ENCODE measurements around the gene PGA5.

DNA sequence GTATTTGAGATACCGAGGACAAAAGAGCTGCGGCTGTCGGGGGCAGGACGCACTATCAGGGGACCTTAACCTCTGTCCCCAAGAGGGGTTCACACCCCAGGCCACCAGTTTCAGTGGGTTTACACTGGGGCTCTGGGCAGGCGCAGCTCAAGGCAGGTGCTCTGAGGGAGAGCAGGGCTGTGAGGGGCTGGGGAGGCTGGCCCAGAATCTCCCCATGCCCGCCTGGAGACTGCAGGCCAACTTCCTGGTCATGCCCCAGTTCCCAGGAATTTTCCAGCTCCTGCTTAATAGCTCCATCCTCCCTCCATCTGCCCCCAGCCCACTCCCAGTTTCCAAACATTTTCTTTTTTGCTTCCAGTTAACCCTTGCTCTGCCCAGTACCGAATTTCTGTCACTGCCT, 45.3 kb upstream of the PGA5 start:
- no peak for TF ChIP-seq CTCF (IDR thresholded peaks at IDR 0.05; ENCODE audit: insufficient read depth, low read depth, low read length)
- TF ChIP-seq EZH2 (IDR thresholded peaks at IDR 0.05; ENCODE audit: insufficient read depth, low read length): no peak

All from astrocyte (in vitro differentiated cells and primary cell).